Measurements from ENCODE around the gene GRIN3B.

DNA sequence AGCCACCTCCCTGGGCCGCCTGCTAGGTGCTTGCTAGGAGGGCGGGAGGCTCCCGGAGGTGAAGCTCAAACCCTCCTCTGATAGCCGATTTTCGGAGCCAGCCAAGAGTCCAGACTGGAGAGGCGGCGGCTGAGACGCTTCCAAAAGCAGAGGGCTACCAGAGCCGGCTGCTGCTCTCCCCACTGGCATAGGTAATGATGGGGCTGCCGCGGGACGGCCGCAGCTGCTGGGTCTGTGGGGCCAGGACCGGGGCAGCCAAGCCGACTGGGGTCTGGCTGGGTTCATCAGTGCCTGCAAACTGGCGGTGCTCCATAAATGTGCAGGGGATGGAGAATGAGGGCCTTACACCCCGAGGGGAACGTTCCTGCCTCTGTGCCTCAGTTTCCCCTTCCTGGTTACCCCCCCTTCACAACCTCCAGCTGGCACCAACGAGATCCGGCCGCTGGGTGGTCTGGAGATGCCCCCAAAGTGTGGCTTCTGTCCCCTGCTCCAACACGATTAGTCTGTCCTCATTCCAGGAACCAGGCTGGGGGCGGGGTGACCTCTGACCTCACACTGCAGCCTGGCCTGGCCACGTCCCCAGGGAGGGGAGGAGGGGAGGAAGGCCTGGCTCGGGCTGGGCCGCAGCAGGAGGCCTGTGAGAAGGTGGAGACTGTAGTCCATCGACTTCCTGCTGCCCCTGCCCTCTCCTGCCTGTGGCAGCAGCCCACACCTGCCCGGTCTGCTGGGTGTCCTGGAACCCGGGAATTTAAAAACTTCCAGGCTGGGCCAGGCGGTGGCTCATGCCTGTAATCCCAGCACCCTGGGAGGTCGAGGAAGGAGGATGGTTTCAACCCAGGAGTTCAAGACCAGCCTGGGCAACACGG lies 19.9 kb upstream of the GRIN3B start:
- TF ChIP-seq EP300 (IDR thresholded peaks at IDR 0.05) = no peak
- TF ChIP-seq, protein P1, sequence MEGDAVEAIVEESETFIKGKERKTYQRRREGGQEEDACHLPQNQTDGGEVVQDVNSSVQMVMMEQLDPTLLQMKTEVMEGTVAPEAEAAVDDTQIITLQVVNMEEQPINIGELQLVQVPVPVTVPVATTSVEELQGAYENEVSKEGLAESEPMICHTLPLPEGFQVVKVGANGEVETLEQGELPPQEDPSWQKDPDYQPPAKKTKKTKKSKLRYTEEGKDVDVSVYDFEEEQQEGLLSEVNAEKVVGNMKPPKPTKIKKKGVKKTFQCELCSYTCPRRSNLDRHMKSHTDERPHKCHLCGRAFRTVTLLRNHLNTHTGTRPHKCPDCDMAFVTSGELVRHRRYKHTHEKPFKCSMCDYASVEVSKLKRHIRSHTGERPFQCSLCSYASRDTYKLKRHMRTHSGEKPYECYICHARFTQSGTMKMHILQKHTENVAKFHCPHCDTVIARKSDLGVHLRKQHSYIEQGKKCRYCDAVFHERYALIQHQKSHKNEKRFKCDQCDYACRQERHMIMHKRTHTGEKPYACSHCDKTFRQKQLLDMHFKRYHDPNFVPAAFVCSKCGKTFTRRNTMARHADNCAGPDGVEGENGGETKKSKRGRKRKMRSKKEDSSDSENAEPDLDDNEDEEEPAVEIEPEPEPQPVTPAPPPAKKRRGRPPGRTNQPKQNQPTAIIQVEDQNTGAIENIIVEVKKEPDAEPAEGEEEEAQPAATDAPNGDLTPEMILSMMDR (IDR thresholded peaks at IDR 0.05) = no peak
- no peak for TF ChIP-seq POLR2AphosphoS5 (IDR thresholded peaks at IDR 0.05)

Measured in sigmoid colon (tissue), 4 donors.